AG04449 (cell line): ENCODE results near the gene CREG2.
A peak's percentile ranks its signal among the peaks of the same experiment; 100 is the strongest.

Experiments used
- CTCF ChIA-PET: fragments of 350-600 bp; formaldehyde crosslinking; extraction: SDS; loops from one replicate; lab custom pipeline; 2021; ENCODE audit warnings: antibody characterized with exemption; lab: Yijun Ruan, JAX
- POLR2A ChIA-PET: fragments of 400-600, 350-600 bp; formaldehyde crosslinking; extraction: SDS; loops from one replicate; lab custom pipeline; 2020; ENCODE audit warnings: antibody characterized with exemption, inconsistent platforms; lab: Yijun Ruan, JAX
- DNase-seq: peaks from one replicate; pipeline ENCODE4 v3.0.0-alpha.2; 2010; ENCODE audit warnings: low read depth, low spot score
- H3K4me3 ChIP-seq: 2 replicates; pipeline ENCODE4 v1.5.1; 2011; ENCODE audit warnings: low read depth, mild to moderate bottlenecking, control low read depth, low read length
- CTCF ChIP-seq: IDR thresholded peaks from one replicate; pipeline ENCODE4 v1.5.1; 2011; ENCODE audit warnings: mild to moderate bottlenecking, moderate library complexity, low read length, control low read depth, inconsistent platforms; ENCODE audit not compliant: insufficient read depth; ENCODE audit errors: missing control alignments

The CREG2 gene

DNA sequence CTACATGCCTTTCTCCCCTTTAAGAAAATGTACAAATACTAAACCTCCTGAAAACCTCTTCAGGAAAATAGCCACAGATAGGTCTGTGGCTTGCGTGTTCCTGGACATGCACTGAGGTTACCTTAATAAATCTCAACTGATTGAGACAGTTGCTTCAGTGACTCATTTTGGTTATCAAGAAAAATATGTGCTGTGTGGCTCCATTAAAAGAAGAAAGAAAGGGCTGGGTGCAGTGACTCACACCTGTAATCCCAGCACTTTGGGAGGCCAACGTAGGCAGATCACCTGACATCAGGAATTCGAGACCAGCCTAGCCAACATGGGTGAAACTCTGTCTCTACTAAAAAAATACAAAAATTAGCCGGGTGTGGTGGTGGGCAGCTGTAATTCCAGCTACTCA is 27.1 kb downstream of the CREG2 start:
- no peak overlapping the region for H3K4me3 ChIP-seq
- no peak for TF ChIP-seq CTCF
- ChIA-PET CTCF (interaction anchor here (1.9 to 3.0 kb wide), 2 partner anchors 10 to 27 kb away, joined by 9 to 13 read pairs; partner anchors contain the start of gene CREG2), POLR2A (no interaction called here)
- DNase-seq, result no peak

- POLR2A ChIA-PET, result no interaction called here
- DNase-seq, result no peak
- no peak overlapping the region for H3K4me3 ChIP-seq
- TF ChIP-seq CTCF, result no peak
- CTCF ChIA-PET, result interaction anchor here (1.9 kb wide), 1 partner anchor 10 kb away, joined by 9 read pairs; no protein-coding TSS in a partner anchor
Observed at GRCh38 chr2:101359410-101359954, 27.8 kb downstream of the CREG2 start.

DNA sequence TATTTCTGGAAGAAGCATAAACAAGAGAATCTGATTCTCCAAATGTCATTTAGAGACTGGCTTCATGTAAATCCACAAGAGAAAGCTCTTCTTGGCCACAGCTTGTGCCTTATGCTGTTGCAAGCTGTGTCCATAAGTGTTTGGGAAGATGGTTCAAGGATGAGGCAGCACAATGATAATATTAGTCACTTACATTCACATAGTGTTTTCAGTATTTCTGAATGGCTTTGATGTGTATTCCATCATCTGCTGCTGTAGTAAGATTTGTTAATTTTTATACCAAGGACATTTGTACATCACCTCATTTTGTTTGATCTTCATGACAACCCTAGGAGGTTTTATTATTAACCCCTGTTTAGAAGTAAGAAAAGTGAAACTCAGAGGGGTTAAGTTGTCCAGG is 29.9 kb downstream of the CREG2 start:
- POLR2A ChIA-PET, result no interaction called here
- DNase-seq, result peak; percentile 17
- CTCF ChIA-PET, result interaction anchor here (0.9 to 2.5 kb wide), 4 partner anchors 10 to 31 kb away, joined by 3 to 20 read pairs (median 3); no protein-coding TSS in a partner anchor
- no peak overlapping the region for H3K4me3 ChIP-seq
- TF ChIP-seq CTCF, result no peak

- ChIA-PET POLR2A (no interaction called here), CTCF (interaction anchor here (2.5 to 8.4 kb wide), 2 partner anchors 15 to 18 kb away, joined by 20 to 102 read pairs; no protein-coding TSS in a partner anchor)
- DNase-seq, result no peak
- no peak overlapping the region for H3K4me3 ChIP-seq
- no peak for TF ChIP-seq CTCF
Observed at GRCh38 chr2:101356521-101356920, 30.8 kb downstream of the CREG2 start.

DNA sequence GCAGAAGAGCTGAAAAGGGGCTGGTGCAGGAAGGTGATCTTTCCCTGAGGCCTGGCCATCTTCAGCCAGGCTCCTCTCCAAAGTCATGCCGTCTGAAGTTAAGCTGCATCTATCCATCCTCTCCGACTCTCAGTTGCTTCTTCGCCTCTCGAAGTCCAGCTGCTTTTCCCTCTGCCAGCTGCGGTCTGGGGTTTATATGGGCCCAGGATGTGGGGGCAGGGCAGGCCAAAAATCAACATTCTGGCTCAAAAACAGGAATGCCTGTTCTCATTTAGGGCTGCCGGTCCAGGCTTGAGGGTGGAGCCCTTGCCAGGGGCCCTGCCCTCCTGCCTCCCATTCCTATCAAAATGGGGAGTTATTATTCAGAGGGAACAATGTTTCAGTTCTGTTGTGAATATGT is 31.2 kb downstream of the CREG2 start:
- no peak for TF ChIP-seq CTCF
- DNase-seq, result no peak
- CTCF ChIA-PET, result interaction anchor here (8.4 kb wide), 1 partner anchor 17 kb away, joined by 102 read pairs; no protein-coding TSS in a partner anchor
- H3K4me3 ChIP-seq, result no peak overlapping the region
- POLR2A ChIA-PET, result no interaction called here

GRCh38 chr2:101355401-101356054 is 31.8 kb downstream of the CREG2 start:
- DNase-seq, result no peak
- ChIA-PET CTCF (interaction anchor here (8.4 kb wide), 1 partner anchor 17 kb away, joined by 102 read pairs; no protein-coding TSS in a partner anchor), POLR2A (no interaction called here)
- H3K4me3 ChIP-seq, result no peak overlapping the region
- TF ChIP-seq CTCF, result no peak
